Adrenal gland (tissue), 12 donors: ENCODE results near the gene IL1RN. TPM values are rescaled to one million over a fixed set of nuclear protein-coding genes. Genes with fewer than 3 reads are reported as not detected.
A peak's percentile ranks its signal among the peaks of the same experiment; 100 is the strongest.

Experiments
- DNase-seq, 7 donors: peaks; one replicate each; pipeline ENCODE4 v3.0.0-alpha.2; 2019 to 2020
- H3K27ac ChIP-seq, 5 donors: fragments of 200-600 bp; sonication (generic) in 4 of 5; 1 replicate in 3 of 5; 2 replicates in 2 of 5; pipeline versions ENCODE4 v1.5.1 to v1.8.0; 2016 to 2020; ENCODE audit warnings: mild to moderate bottlenecking in 1 of 5
- H3K27me3 ChIP-seq: fragments of 200-600 bp; 2 replicates; pipeline ENCODE4 v1.8.0; 2021
- H3K36me3 ChIP-seq, 2 donors: fragments of 200-600 bp; replicated peaks in 1 of 2; 1 replicate in 1 of 2; 2 replicates in 1 of 2; pipeline versions ENCODE4 v1.5.1 to v1.8.0; 2018 to 2022
- H3K4me1 ChIP-seq, 2 donors: fragments of 200-600 bp; replicated peaks in 1 of 2; 1 replicate in 1 of 2; 2 replicates in 1 of 2; pipeline versions ENCODE4 v1.5.1 to v1.8.0; 2018 to 2021
- H3K4me3 ChIP-seq, 4 donors: fragments of 200-600 bp; sonication (generic) in 3 of 4; one replicate each; pipeline ENCODE4 v1.5.1; 2016 to 2018
- H3K9me3 ChIP-seq, 3 donors: fragments of 200-600 bp; sonication (generic) in 1 of 3; replicated peaks in 1 of 3; 1 replicate in 2 of 3; 2 replicates in 1 of 3; pipeline versions ENCODE4 v1.5.1 to v1.8.0; 2016 to 2021
- POLR2A ChIP-seq, 2 donors: fragments of 450-650 bp; IDR thresholded peaks; one replicate each; pipeline ENCODE4 v1.6.1; 2017; ENCODE audit warnings: antibody characterized with exemption in 2 of 2, mild to moderate bottlenecking in 2 of 2, moderate library complexity in 1 of 2
- WGBS, 4 donors: extraction: QIAGEN DNeasy Blood & Tissue Kit in 2 of 4; methylation state at CpG; one replicate each; pipeline versions ENCODE4 v1.1.5 to v1.1.7; 2013 to 2017; 5-methylcytosine and 5-hydroxymethylcytosine counted together
- intact Hi-C, 2 donors: fragments of 100-400 bp; cut with DNase I; formaldehyde crosslinking; loops; one replicate each; pipeline versions ENCODE4 v1.14.1 to v1.15.0; 2022 to 2023
- polyA plus RNA-seq, 3 donors: library from polyadenylated mRNA; stranded (reverse); fragments of 200-250 nt in 2 of 3; fragments of 350-450 nt in 1 of 3; fragmentation: Illumina TruSeq in 1 of 3; extraction: RNeasy Lipid Tissue Mini Kit (QIAGEN cat#74804) in 1 of 3; gene quantifications; one replicate each; pipeline ENCODE4 v1.2.3, GENCODE V29; 2013 to 2014
- total RNA-seq, 9 donors: library from RNA; depleted of rRNA in 4 of 9; stranded (reverse); fragments of >200 nt in 4 of 9; fragments of 120-200 nt in 1 of 9; fragmentation: NEBNext Ultra II Directional in 1 of 9; extraction: Animal tissue kit (Norgen Biotek cat#: 25700) in 1 of 9; gene quantifications; one replicate each; pipeline versions ENCODE4 v1.1.0 to v1.2.4, GENCODE V29; 2013 to 2023
- TF ChIP-seq, protein P1 (sequence below), 6 experiments: fragments of 450-650 bp in 4 of 6; fragments of 200-600 bp in 2 of 6; sonication (generic) in 1 of 6; IDR thresholded peaks; 1 replicate in 5 of 6; 2 replicates in 1 of 6; pipeline versions ENCODE4 v1.5.1 to v1.8.0; 2016 to 2021; ENCODE audit warnings: antibody characterized with exemption in 6 of 6, mild to moderate bottlenecking in 2 of 6, moderate library complexity in 1 of 6
- donor health status: healthy with polysubstance abuse.
- donor health status: Bipolar disorder and iron deficiency.
- donor health status: DM: yes; HTN: yes; CAD: no.
- donor health status: DM: no; HTN: no; CAD: no.
- donor health status: DM: no; HTN: no; CAD: no.
- donor health status: DM: yes; HTN: yes; CAD: no.

The IL1RN gene
- total and polyA plus RNA-seq, 12 donors, result 0.22 to 6.1 (median 1.2) TPM; not detected in 2

- H3K36me3 ChIP-seq, result no peaks in the 10 kb centered on the region
- intact Hi-C loops, result no loop called here
- H3K27me3 ChIP-seq, result no peaks in the 10 kb centered on the region
- no peak for DNase-seq
- H3K9me3 ChIP-seq, result no peaks in the 10 kb centered on the region
- H3K27ac ChIP-seq, result peak overlapping the region in 1 of 5 donors; percentile 26
- TF ChIP-seq, protein P1, sequence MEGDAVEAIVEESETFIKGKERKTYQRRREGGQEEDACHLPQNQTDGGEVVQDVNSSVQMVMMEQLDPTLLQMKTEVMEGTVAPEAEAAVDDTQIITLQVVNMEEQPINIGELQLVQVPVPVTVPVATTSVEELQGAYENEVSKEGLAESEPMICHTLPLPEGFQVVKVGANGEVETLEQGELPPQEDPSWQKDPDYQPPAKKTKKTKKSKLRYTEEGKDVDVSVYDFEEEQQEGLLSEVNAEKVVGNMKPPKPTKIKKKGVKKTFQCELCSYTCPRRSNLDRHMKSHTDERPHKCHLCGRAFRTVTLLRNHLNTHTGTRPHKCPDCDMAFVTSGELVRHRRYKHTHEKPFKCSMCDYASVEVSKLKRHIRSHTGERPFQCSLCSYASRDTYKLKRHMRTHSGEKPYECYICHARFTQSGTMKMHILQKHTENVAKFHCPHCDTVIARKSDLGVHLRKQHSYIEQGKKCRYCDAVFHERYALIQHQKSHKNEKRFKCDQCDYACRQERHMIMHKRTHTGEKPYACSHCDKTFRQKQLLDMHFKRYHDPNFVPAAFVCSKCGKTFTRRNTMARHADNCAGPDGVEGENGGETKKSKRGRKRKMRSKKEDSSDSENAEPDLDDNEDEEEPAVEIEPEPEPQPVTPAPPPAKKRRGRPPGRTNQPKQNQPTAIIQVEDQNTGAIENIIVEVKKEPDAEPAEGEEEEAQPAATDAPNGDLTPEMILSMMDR (IDR thresholded peaks at IDR 0.05), result no peak
- no peak for TF ChIP-seq POLR2A (IDR thresholded peaks at IDR 0.05)
- H3K4me3 ChIP-seq, result no peak overlapping the region
- peaks cover 11 to 13% of the 10 kb centered on the region in 2 donors for H3K4me1 ChIP-seq
- 93 to 100% (median 97%) methylated on average over 1 of the region's 1 CpG for WGBS, 4 donors
Measured at GRCh38 chr2:113160248-113160647, 32.9 kb downstream of the IL1RN start.

- H3K27ac ChIP-seq, result peak overlapping the region in 1 of 5 donors; percentile 1
- H3K36me3 ChIP-seq, result no peaks in the 10 kb centered on the region
- 90 to 93% (median 92%) methylated on average over 5 of the region's 5 CpGs for WGBS, 4 donors
- peaks cover 14 to 20% of the 10 kb centered on the region in 2 donors for H3K4me1 ChIP-seq
- no peak overlapping the region for H3K4me3 ChIP-seq
- H3K27me3 ChIP-seq, result no peaks in the 10 kb centered on the region
- peak in 1 of 7 donors; percentile 30 for DNase-seq
- H3K9me3 ChIP-seq, result no peaks in the 10 kb centered on the region
- no peak for TF ChIP-seq POLR2A (IDR thresholded peaks at IDR 0.05)
- intact Hi-C loops, result no loop called here
Measured at GRCh38 chr2:113160962-113161361, 33.6 kb downstream of the IL1RN start.

GRCh38 chr2:113162173-113162572 is 34.8 kb downstream of the IL1RN start:
- peak overlapping the region in 2 of 5 donors; percentile 26 to 30 for H3K27ac ChIP-seq
- intact Hi-C loops, result no loop called here
- WGBS, 4 donors, result 78 to 84% (median 81%) methylated on average over 5 to 10 of the region's 10 CpGs

DNA sequence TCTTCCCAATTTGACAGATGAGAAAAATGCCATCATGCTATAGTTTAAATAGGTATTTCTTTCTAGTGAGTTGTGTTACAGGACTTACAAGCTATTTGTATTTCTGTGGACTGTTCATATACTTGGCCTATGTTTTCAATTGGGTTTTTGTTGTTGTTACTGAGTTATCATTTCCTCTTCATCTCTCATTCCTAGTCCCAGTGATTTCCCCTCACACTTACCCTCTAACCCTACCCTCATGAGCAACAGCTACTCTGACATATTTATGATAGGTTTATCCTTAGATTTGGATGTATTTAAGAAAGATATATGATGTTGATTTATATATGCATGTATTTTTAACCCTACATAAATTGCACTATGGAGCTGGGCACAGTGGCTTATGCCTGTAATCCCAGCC is 35.5 kb downstream of the IL1RN start:
- Histone ChIP-seq H3K9me3 (no peaks in the 10 kb centered on the region), H3K4me1 (peaks cover 30 to 35% of the 10 kb centered on the region in 2 donors), H3K36me3 (no peaks in the 10 kb centered on the region), H3K27ac (peak overlapping the region in 1 of 5 donors; percentile 30), H3K27me3 (no peaks in the 10 kb centered on the region), H3K4me3 (no peak overlapping the region)
- DNase-seq, result no peak
- intact Hi-C loops, result no loop called here
- TF ChIP-seq, protein P1 (IDR thresholded peaks at IDR 0.05), result no peak
- no peak for TF ChIP-seq POLR2A (IDR thresholded peaks at IDR 0.05)

More at GRCh38 chr2:113162173-113162572, 34.8 kb downstream of the IL1RN start:
- TF ChIP-seq, protein P1 (IDR thresholded peaks at IDR 0.05), result no peak
- no peak for TF ChIP-seq POLR2A (IDR thresholded peaks at IDR 0.05)
- Histone ChIP-seq H3K36me3 (no peaks in the 10 kb centered on the region), H3K4me1 (peaks cover 23 to 28% of the 10 kb centered on the region in 2 donors), H3K9me3 (no peaks in the 10 kb centered on the region), H3K27me3 (no peaks in the 10 kb centered on the region), H3K4me3 (no peak overlapping the region)
- peak in 1 of 7 donors; percentile 38 for DNase-seq
